A549 treated with RU486 at 1 μM for 4 hours (cell line): ENCODE data around the gene CDH22. TPM values are rescaled to one million over a fixed set of nuclear protein-coding genes. Genes with fewer than 3 reads are reported as not detected.

Experiments
- total RNA-seq: library from RNA; stranded (reverse); fragments of 200-300 nt; extraction: Qiagen RNA extraction; gene quantifications from 5 replicates; pipeline ENCODE4 v1.2.3, GENCODE V29; 2022; ENCODE audit warnings: low read depth

CDH22 gene, protein sequence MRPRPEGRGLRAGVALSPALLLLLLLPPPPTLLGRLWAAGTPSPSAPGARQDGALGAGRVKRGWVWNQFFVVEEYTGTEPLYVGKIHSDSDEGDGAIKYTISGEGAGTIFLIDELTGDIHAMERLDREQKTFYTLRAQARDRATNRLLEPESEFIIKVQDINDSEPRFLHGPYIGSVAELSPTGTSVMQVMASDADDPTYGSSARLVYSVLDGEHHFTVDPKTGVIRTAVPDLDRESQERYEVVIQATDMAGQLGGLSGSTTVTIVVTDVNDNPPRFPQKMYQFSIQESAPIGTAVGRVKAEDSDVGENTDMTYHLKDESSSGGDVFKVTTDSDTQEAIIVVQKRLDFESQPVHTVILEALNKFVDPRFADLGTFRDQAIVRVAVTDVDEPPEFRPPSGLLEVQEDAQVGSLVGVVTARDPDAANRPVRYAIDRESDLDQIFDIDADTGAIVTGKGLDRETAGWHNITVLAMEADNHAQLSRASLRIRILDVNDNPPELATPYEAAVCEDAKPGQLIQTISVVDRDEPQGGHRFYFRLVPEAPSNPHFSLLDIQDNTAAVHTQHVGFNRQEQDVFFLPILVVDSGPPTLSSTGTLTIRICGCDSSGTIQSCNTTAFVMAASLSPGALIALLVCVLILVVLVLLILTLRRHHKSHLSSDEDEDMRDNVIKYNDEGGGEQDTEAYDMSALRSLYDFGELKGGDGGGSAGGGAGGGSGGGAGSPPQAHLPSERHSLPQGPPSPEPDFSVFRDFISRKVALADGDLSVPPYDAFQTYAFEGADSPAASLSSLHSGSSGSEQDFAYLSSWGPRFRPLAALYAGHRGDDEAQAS
- 0.06 TPM in 1 of 5 replicates, not detected in the others for total RNA-seq

DNA sequence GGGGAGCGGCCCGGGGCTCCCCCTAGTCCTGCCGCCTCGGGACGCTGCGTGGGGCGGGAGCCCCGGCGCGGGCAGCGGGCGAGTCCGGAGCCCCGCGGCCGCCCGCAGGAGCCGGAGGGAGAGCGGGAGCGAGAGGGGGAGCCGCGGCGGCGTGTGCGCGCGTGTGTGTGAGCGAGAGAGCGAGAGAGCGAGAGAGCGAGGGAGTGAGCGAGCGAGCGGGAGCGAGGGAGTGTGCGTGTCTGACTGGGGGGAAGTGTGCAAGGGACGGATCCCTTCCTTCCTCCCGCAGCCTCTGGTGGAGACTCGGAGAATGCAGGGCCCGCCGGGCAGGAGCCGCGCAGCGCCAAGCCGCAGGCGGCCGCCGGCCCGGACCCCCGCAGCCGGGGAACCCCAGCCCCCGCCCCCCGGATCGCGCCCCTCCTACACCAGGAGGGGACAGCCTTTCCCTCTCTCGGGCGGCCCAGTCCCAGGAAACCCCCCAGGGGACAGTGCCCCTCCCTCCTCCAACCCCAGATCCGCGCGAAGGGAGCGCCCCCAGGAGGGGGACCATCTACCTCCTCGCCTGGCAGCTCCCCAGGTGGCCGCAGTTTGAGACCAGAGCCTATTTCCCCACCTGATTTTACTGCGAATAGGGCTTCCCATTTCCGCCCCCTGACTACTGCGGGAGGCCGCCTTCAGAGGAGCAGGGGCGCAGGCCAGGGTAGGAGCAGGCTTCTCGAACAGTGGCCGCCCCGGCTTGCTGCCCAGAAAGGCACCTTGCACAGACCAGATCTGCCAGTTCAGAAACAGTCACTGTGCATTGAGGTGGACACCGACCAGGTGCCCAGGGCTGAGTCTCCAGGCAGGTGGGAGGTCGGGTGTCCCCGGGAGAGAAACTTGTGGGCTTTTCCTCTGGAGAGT, at the start of gene CDH22:
CDH22 (minus strand) TSS at position 241 of the 900 bp plus-strand sequence. CDS start 57,204 bp downstream, outside the sequence.

Other genes starting within 250 kb of the CDH22 start
- gene NCOA5, start 218.5 kb downstream of the CDH22 start, total RNA-seq = 20.4 to 25.6 TPM (median 22.5 TPM) in 5 replicates
- gene CD40, start 190.2 kb downstream of the CDH22 start, total RNA-seq = 3.4 to 5.4 TPM (median 4.3 TPM) in 5 replicates
- gene ELMO2, start 98.1 kb upstream of the CDH22 start, total RNA-seq = 17.8 to 21.1 TPM (median 19.5 TPM) in 5 replicates
- not detected in 5 replicates for gene ZNF334, start 205.1 kb upstream of the CDH22 start, total RNA-seq
- gene OCSTAMP, start 242.2 kb upstream of the CDH22 start, total RNA-seq = not detected in 5 replicates